HG02970 (cell line): ENCODE data around the gene DCX.

Source experiments
- ATAC-seq: cut with Tn5 transposase; IDR thresholded peaks from one replicate; pipeline ENCODE4 v1.9.1; 2021; ENCODE audit warnings: mild to moderate bottlenecking, moderate library complexity, moderate number of reproducible peaks; ENCODE audit not compliant: unreplicated experiment, low FRiP score

Gene DCX

GRCh38 chrX:111319451-111319850 lies 92.5 kb downstream of the DCX start:
- no peak for ATAC-seq

DNA sequence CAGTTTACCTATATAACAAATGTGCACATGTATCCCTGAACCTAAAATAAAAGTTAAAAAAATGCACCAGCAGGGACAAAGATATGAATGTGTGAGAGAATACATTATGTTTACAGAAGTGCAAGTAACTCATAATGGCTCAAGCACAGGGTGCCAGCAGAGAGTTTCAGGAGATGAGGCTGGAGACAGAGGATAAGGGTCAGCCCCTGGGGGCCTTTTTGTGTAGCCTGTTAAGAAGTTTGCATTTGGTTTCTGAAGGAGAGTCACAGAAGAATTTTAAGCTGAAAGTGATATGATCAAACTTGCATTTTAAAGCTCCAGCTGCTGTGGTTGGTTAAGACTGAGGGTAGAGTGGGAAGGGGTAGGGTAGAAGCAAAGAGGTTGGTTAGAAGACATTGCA lies 93.1 kb downstream of the DCX start:
- no peak for ATAC-seq

- no peak for ATAC-seq
Measured at GRCh38 chrX:111309083-111309482, 102.9 kb downstream of the DCX start.

GRCh38 chrX:111308039-111308438 lies 104.0 kb downstream of the DCX start:
- no peak for ATAC-seq

DNA sequence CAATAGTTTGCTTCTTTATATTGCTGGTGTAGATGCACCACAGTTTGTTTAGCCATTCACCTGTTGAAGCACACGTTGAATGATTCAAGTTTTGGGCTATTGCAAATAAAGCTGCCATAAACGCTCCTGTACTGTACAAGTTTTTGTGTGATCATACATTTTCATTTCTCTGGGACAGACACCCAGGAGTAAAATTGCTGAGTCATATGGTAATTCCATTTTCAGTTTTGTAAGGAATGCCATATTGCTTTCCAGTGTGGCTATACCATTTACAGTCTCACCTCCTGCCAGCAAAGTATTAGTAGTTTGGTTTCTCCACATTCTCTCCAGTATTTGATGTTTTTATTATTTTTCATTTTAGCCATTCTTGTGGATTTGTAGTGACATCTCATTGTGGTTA lies 109.7 kb downstream of the DCX start:
- ATAC-seq, result no peak

DNA sequence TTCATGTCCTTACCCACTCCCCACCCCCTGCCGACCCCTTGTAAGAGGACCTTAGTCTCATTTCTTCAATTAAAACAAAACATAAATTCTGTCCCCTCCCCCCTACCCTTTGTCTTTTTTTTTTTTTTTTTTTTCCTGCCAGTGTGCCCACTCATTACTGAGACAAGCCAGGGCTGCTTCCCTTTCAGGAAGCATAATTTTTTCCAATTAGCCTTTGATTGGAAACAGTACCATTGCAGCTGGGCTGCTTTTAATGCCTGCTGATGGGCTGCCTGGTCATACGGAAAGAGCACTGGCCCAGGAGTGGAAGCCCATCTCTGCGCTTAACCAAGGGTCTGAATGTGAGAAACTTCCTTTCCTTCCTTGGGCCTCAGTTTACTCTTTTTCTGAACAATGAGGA lies 123.2 kb downstream of the DCX start:
- ATAC-seq, result no peak

DNA sequence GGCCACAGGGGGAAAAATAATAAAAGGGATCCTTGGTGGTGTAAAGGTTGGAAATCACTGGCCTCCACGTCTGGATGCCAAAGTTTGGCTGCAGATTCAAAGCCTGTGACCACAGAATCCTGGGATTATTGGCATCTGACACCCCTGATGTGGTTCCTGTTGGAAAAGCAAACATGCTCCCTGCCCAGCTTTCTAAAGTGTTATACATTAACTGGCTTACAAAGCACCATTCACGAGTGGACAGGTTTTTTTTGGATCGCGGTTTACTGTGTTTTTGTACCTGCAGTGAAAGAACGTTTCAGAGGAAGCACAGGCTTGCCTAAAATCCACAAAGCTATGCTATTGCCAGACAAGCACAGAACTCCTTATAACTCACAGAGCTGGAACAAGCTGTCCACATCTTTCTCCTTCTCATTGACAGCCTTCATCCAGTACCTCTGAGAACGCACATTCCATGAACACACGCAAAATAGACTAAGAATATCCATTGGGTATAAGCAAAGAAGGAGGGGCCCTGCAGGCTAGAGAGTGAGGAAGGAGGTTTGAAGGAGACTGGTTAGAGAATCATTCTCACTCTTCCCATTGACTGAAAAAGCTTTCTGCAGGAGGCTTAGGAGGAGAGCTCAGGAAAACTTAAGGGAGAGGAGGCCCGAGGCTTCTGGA lies 127.2 kb downstream of the DCX start:
- ATAC-seq, result no peak

DNA sequence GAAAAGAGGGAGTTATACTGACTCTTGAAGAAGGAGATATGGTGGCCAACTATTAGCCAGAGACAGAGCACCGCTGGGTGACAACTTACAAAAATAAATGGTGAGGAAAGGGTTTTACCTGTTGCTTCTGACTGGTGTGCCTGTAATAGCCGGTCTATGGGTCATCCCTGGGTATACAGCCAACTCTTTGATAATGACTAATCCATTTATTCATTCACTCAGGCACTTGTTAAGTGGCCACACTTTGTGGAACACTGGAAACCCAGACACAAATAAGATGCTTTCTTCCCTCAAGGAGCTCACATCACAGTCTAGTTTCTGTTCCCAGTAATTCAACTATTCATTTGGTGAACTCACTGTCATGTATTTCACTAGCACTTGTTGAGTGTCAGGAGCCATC lies 128.5 kb downstream of the DCX start:
- no peak for ATAC-seq

DNA sequence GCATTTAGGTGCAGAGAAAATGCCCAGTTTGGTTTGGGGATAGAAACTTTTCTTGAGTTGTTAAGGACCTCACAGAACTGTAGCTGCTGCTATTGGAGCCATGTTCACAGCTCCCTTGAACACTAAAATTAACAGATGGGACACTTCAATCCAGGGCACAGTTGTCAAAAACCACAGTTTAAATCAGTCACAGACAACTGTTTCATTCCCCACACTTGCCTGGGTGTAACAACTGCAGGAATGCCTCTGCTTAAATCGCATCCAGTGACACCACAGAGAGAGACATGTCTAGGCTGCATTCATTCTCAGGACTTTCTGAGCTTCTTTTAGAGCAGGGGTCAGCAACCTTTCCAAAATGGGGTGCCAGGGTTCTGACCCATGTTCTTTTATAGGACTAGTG lies 129.0 kb downstream of the DCX start:
- no peak for ATAC-seq

DNA sequence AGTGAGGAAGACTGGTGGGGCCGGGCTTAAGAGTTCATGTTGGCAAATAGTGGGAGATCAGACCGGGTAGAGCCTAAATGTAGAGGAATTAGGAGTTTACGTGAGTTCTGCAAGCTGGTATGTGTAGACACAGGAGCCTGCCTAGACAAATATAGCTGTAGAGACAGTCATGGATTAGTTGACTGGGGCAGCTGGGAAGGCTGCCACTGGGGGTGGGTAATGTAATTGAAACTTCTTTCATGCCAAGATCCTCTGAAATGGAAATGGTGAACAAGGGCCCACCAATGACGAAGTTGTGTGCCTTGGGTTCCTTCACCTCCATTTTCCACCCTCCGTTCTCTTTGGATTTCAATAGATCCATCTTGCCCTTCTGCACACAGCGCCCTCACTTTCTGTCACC lies 129.9 kb downstream of the DCX start:
- ATAC-seq, result no peak

DNA sequence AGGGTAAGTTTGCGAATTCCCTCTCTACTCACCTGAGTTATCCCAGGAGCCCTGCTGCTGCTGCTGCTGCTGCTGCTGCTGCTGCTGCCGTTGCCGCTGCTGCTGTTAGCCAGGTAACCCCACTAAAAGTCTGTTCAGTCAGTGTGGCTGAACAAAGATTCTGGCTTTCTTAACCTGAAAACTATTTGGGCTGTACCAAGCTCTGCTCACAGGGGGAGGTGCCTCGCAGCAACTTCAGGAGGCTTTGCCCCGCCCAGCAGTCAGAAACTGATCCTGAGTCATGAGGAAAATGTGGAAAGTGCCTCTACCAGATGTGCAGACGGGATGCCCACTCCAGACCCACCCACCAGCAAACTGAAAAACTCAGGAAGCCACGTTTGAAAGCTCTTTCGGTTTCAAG lies 141.7 kb downstream of the DCX start, which contains the start of gene CAPN6:
TSS of gene CAPN6 (minus strand) at position 145 of the 400 bp plus-strand sequence. CDS start 6,547 bp downstream, outside the sequence.
- ATAC-seq, result no peak

DNA sequence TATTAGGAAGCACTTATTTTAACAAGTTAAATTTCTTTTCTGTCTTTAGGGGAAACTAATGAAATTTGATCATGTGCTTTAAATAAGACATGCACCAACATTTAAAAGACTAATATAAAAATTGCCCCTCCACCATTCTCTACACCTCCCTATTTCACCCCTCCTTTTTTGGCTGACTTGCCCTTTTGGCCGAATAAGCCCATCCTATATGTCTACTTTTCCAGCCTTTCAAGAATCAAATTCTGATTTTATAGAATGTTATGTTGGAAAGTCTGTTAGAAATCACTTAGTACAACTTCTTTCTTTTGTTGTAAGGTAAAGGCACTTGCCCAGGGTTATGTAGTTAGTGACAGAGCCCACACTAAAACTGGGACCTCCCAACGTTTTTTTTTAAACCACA lies 143.5 kb downstream of the DCX start:
- ATAC-seq, result no peak

DNA sequence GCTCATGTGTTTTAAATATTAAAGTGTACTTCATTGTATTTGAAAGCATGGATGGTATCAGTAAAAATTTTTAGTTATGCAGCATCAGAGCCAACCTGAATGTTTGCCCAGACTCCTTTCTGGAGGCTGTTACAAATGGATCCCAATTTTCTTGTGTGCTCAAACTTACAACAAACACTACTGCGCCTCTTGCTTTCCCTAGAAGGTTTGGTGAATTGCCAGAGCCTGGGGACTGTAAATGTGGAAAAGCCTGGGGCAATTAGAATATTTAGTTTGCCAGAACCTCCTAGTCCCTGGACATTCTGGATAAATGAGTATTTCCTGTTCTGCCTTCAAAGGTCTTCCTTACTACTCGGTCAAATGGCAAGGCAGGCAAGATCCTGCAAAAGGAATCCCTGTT lies 146.5 kb downstream of the DCX start:
- ATAC-seq, result no peak

- no peak for ATAC-seq
Measured at GRCh38 chrX:111264385-111264784, 147.6 kb downstream of the DCX start.

DNA sequence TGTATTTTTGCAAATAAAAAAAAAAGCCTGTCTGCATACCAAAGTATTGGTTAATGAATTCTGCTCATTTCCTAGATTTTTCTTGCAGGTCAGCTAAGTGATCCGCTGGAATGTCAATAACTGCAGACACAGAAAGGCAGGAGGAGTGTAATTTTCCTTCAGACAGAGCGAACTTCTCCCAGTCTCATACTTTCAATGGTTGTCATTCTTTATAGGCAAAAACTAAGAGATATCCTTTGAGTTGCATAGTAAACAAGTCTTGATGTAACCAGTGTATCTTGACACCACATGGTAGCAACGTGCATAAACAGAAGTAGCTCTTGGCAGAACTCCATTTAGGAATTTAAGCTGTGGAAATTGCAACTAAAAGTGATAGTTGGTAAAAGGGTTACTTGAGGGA lies 149.9 kb downstream of the DCX start:
- ATAC-seq, result no peak

DNA sequence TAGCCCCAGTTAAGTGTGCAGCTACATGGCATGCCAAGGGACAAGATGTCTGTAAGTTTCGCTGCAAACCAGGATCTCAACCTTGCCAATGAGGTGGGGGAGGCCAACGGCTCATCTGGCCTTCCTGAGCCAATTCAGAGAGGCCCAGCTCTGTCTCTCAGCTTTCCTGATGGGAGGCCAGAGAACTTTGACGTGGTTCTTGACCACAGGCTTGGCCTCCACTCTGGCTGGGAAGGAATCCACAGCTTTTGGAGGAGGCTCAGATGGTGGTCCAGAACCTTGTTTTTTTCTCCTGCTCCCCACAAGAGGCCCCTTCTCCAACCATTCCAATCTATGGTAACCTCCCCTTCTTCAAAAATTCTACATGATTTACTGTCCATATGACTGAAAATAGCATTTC lies 151.5 kb downstream of the DCX start:
- ATAC-seq, result no peak

DNA sequence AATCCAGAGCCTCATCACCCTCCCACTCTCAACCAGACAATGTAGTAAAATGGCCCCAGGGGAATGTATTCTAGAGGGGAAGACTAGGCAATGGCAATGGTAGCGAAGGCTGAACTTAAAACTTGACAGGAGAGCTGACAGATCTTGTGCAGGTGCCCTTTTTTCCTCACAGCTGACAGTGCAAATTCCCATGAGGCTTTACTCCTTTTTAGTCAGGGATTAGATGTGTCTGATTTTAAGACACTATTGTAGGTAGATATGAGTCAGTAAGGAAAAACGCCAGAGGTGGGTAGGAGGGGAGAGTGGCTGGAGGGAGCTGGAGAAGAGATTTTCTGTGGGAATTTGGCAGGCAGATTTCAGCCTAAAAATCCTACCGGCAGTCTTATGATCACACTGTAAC lies 152.4 kb downstream of the DCX start:
- ATAC-seq, result no peak

DNA sequence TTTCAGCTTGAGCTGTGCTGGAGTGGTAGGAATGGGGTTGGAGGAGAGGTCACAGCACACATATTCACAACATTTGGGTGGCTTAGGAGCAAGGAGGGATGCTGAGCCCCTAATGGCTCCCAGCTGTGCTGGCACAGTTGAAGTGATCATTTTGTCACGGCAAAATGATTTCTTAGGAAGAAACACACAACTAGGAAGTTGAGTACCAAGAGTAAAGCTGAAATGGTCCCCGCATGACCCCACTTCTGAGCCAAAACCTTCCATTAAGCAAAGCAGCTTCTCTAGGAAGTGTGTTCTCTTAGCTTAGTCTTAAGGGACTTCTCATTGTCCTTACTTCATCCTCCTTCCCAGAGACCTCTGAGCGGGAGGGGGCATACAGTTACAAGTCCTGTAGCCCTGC lies 154.3 kb downstream of the DCX start:
- no peak for ATAC-seq

DNA sequence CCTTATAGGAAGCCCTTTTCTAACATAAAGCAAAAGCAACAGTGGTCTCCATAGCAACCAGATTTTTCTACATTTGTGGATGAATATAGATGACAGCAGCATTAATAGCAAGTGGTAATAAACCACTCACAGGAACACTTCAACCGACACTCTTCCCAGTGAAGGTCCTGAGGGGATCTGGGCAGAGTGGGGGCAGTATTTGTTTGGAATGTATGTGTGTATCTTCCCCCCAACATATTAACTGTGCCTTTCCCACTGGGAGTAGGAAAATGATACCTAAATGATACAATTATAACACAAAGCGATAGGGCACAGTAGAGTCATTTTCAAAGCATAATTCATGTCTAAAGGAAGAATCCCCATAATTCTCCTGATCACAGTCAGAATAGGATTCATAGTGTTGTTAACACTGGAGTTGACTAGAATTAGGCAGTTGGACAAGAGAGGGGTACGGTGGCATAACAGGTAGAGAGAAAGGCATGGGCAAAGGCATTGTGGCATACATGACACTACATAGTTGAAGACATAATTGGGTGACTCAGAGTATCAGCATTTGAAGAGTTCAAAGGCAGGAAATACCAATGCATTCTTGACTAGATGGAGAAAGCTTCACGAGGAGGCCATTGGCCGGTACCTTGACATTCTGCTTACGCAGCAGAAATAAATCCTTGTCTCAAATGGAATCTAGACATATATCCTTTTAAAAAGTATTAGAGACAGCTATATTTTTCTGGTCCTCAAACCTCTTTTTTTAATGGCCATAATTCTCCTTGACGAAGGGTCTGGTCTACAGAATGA lies 156.9 kb downstream of the DCX start:
- ATAC-seq, result no peak

- no peak for ATAC-seq
Measured at GRCh38 chrX:111244235-111244750, 167.7 kb downstream of the DCX start.
